CD4-positive, alpha-beta T cell treated with Interleukin-15 for 4 hours (primary cell): ENCODE results near the gene ZNF275.
"Not testable (repeated sequence)": the region's sequence is repeated elsewhere in the genome, so short reads cannot be mapped to it uniquely, and the experiment has no call there.

Experiments used
- DNase-seq: peaks from one replicate; pipeline ENCODE4 v3.0.0-alpha.2; 2020; ENCODE audit warnings: low spot score

Gene ZNF275

DNA sequence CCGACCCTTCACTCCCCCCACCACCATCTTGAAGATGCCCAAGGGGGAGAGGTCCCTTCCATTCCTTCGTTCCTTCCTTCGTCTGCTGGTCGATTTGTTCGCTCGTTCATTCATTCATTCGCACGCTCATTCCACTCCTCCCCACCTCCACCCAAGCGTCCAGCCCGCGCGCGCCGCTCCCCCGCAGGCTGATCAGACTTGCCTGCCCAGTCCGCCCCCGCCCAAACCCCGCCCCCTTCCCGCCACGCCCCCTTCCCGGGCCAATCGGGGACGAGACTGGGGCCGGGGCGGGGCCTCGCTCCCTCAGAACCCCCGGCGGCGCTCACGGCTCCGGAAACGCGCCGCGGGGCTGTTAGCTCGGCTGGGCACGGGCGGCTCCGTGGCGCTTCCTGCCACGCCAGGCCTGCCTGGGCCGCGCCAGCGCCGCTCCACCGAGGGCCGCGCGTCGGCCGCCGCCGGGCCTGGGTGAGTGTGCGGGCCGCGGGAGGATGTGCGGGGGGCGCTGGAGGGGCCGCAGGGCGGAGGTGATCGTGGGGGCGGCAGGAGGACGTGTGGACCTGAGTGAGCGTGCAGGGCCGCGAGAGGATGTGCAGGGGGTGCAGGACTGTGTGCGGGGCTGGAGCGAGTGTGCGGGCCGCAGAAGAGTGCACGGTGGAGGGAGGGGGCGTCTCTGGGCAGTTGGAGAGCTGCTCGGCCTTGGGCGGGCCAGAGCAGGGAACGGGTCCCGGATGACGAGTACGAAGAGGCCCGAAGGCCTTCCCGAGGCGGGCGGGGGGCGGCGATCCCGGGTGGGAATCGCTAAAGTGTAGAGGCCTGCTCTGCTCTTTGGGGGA, at the start of gene ZNF275:
TSS of gene ZNF275 (plus strand) at position 333 of the 833 bp plus-strand sequence. CDS start 2,527 bp downstream, outside the sequence.
- peak; percentile 76 for DNase-seq

DNA sequence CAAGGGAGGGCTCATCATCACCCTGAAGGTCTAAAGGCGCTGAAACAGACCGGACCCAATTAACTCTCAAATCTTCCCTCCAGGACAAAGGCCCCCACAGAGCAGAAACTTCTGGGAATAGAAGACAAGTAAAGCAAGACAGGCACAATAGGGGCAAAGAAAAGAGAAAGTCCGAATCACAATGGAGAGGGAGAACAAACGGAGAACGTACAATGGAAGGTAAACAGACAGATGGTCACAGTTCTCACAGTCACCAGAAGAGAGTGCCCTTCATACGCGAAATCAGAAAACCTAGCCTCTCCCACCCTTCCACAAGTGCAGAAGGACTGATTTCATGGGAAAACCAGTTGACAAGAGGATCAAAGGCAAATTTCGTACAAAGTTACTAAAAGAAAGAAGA, 48.3 kb upstream of the ZNF275 start:
- not testable (repeated sequence) for DNase-seq

- not testable (repeated sequence) for DNase-seq
These were observed 45.1 kb upstream of the ZNF275 start for GRCh38 chrX:153288807-153289206.

DNA sequence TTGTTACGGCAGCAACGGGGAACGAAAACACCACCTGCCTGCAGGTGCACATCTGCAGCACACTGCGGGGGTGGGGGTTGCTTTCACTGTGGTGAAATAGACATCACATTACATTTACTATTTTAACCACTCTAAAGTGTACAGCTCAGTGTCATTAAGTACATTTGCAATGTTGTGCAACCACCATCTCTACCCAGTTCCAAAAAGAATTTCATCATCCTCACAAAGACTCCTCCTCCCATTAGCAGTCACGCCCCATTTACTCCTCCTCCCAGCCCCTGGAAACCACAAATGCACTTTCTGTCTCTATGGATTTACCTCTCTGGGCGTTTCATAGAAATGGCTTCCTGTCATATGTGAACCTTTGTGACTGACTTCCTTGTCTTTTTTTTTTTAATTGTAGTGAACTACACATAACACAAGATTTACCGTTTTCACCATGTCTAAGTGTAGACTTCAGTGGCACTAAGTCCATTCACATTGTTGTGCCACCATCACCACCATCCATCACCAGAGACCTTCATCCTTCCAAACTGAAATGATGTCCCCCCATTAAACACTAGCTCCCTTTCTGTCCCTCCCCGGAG, 40.4 kb upstream of the ZNF275 start:
- DNase-seq: not testable (repeated sequence)

DNA sequence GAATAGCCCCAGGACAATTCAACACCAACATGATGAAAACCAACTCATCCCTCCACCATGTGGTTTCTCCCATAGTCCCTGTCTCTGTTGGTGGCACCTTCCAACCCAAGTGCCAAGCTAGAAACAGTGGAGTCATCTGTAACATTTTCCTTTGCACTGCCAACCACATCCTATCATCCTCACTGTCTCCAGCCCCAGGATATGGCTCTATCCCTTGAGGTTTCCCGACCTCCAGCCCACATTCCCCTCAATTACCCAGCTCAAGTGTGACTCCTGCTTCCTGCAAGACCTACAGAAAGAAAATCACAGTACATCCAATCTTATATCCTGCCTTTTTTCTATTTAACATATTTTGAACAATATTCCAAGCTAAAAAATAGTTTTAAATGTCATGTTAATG, 36.6 kb upstream of the ZNF275 start:
- DNase-seq: no peak

DNA sequence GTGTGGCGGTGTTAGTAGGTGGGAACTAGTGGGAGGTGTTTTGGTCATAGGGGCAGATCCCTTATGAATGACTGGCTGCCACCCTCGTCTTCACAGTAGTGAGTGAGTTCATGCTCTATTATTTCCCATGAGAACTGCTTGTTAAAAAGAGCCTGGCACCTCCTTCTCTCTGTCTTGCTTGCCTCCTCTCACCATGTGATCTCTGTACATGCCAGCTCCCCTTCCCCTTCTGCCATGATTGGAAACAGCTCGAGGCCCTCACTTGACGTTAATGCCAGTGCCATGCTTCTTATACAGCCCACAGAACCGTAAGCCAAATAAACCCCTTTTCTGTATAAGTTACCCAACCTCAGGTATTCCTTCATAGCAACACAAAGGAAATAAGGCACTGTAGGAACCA, 34.1 kb upstream of the ZNF275 start:
- no peak for DNase-seq

GRCh38 chrX:153301746-153302145, 32.2 kb upstream of the ZNF275 start:
- no peak for DNase-seq

- no peak for DNase-seq
These were observed 31.2 kb upstream of the ZNF275 start for GRCh38 chrX:153302796-153303195.

DNA sequence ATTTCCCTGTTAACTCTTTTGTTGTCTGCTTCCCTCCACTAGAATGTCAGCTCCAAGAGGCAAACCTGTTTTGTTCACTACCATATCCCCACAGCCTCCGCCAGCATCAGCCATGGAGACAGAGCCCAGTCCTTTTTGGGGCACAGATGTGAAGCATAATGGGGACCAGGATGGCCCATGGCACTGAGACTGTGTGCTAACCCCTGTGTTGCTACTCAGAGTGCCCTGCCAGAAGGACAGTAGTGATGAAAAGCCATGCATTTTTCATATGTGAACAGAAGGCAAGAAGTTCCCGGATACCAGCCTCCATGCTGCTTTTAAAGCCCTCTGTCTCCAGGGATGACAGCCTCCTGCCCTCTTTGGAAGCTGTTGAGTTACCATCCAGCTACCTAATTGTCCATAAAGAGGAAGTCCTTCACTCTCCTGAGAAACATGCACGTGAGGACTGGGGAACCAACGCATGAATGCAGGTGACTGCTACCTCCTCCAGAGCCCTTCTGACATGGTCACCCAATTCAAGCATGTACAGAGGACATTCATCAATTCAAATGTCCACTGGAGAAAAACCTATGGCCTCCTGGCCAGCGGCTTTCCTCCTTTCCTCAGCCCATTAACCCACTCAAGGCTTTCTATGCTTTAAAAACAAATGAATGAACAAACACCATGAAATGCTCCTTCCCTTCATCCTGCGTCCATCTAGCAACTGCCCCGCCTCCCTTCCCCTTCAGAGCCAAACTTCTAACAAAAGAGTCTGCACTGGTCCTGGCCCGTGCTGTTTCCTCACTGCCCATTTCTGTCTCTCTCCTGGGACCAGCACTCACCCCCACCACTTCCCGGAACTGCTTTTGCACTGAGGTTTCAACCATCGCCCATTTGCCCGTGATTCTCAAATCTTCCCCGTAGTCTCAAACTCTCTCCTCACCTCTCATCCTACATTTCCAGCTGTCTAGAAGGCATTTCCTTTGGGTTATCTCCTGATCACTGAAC, 30.4 kb upstream of the ZNF275 start:
- no peak for DNase-seq

- DNase-seq: no peak
These were observed 28.8 kb upstream of the ZNF275 start for GRCh38 chrX:153304988-153305736.

DNA sequence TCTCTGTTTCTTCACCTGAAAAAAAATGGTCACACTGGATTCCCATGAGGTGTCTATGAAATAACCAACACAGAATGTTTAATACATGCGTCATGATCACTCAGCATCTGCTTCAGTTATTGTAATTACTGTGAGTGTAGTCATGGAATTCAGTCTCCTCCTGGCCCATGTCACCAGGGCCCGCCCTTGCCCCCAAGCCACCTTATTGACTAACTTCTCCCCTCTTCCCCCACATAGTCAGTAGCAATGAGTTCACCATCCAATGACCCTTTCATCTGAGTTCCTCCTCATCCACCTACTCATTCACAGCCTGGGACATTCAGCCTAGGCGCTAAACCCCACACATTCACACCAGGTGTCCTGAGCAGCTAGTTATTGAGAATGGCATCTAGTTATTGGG, 28.0 kb upstream of the ZNF275 start:
- no peak for DNase-seq

DNA sequence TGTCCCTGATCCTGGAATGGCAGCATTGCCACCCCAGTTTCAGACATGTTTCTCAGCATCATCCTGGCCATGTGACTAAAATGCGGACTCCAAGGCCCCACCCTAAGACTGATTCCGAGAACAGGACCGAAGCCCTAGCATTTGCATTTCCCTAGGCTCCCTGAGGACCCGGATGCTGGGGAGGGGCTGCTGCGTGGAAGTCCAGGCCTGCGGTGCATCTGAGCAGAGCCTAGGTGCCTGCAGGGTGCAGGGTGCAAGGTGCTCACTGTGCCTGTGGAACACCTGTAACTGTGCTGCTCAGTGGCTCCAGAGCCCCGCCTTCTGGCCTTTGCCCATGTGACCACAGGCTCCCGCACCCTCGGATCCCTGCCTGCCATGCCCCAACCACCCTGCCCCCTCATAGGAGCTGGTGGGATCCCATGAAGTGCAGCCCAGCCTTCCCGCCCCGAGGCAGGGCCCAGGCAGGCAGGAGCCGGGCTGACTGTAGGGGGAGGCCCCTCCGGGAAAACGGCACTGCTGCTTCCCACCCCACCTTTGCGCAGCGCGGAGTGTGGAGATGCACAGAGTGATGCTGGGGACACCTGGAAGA, 27.3 kb upstream of the ZNF275 start:
- DNase-seq: no peak

DNA sequence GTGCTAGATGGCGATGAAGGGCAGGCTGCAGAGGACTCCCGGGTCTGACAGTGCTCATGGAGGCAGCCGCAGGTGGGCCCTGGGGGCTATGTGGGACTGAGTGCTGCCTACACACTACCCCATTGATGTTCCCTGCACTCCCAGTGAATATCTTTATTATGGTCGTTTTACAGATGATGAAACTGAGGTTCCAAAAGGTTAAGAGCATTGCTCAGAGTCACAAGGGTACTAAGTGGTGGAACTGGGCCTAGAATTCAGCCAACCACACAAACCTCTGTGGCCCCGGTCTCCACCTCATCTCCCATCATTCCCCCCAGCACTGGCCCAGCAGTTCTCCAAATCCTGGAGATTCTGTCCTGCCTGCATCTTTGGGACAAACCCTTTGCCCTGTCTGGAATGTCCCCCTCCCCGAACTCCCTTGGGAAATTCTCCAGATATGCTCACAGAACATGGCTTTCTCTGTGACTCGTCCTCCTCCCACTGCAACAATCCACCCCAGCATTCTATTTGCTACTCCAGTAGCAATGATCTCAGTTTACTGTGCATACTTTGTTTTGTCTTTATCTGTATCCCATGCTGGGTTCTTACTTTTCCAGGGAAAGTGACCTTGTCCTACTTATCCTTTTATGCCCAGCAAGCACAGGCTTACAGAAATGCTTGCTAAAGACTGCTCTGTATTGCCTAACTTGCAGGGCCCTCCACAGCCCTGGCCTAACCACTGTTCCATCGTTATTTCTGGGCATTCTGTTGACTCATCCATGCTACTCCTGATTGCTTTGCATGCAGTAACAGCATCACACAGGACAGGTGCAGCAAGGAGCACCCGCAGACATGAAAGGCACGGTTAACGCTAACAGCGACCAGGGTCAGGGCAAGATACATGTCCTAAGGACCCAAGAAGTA, 26.4 kb upstream of the ZNF275 start:
- DNase-seq: no peak

GRCh38 chrX:153310901-153311300, 23.1 kb upstream of the ZNF275 start:
- no peak for DNase-seq

- DNase-seq: no peak
These were observed 21.9 kb upstream of the ZNF275 start for GRCh38 chrX:153312041-153312440.

- no peak for DNase-seq
These were observed 21.1 kb upstream of the ZNF275 start for GRCh38 chrX:153312842-153313241.

- no peak for DNase-seq
These were observed 16.6 kb upstream of the ZNF275 start for GRCh38 chrX:153317306-153317705.

DNA sequence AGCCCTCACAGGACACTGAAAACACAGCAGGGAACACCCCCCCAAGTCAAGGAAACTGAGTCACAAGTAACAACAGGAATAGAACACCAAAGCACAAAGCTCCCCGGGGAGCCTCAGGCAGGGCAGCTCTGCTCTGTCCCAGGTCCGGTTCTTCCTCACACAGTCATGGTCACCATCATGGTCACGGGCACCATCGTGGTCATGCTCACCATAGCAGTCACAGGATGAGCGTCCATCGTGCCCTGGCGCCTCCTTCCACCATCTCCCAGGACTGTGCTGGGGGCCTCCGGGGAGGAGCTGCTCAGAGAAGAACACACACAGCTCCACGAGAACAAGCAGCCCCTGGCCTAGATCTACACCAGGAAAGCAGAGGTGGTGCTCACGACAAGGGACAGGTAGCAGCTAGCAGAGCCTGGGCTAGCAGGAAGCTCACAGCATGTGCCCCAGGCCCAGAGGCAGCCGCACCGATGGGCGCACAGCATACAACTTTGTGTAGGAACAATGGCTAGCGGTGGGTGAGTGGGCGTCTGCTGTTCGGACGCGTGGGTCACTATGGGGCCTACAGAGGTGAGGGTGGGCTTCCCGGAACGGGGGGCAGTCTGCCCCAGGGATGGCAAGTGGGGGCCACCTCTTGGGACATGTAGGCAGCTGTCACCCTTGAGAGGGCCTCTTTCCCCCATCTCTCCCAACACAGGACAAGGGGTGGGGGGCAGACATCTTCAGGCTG, 15.8 kb upstream of the ZNF275 start:
- DNase-seq: no peak

GRCh38 chrX:153318811-153319210, 15.1 kb upstream of the ZNF275 start:
- no peak for DNase-seq
